ENCODE data around the gene TOP3A. TPM values are rescaled to one million over a fixed set of nuclear protein-coding genes. Genes with fewer than 3 reads are reported as not detected.
A peak's percentile ranks its signal among the peaks of the same experiment; 100 is the strongest.

Gene TOP3A
- total RNA-seq (2014; rRNA removed; shearing (Covaris generic)), result 60.2 and 76.7 TPM in 2 replicates
- polyA plus RNA-seq (2016; fragmentation: Nextera tagmentation; extraction: Ambion mirVana), result 21.7 and 24.9 TPM in 2 replicates
- long read RNA-seq, full-length matches to known transcripts, result 6 of 9 reads
- long read RNA-seq, partial matches to known transcripts, result 0 of 9 reads
- long read RNA-seq, other reads (novel, unspliced or antisense), result 3 of 9 reads

- peaks cover 21% of the 10 kb centered on the region for H4K20me1 ChIP-seq (replicated peaks; ENCODE audit: insufficient read depth)
Measured at GRCh38 chr17:18314731-18315561, at the start of gene TOP3A, which contains the start of gene SMCR8. TSS of gene TOP3A (minus strand) at chr17:18314994. CDS start at chr17:18314778, 216 bp downstream. TSS of gene SMCR8 (plus strand) at chr17:18315293. CDS start at chr17:18315790, 497 bp downstream.

DNA sequence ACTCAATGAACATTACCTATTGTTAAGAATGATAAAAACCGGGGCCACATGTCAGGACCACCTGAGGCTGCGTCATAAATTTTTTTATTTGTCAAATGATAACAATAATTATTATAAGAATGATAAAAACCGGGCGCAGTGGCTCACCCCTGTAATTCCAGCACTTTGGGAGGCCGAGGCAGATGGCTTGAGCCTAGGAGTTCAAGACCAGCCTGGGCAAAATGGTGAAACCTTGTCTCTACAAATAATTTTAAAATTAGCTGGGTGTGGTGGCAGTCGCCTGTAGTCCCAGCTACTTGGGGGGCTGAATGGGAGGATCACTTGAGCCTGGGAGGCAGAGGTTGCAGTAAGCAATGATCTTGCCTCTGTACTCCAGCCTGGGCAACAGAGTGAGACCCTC, 49.4 kb upstream of the TOP3A start:
- H3K4me3 Mint-ChIP-seq, result no peak overlapping the region
- ATAC-seq, result no peak
- no peaks in the 10 kb centered on the region for H3K27me3 ChIP-seq (ENCODE audit: insufficient read depth)
- no peak overlapping the region for H3K4me3 ChIP-seq
- 0 out of 2 replicates have a peak, but pooled peaks cover 7% of the 10 kb centered on the region for H4K20me1 ChIP-seq (replicated peaks; ENCODE audit: insufficient read depth)
- 0 out of 2 replicates have a peak, but pooled peaks cover 4% of the 10 kb centered on the region for H3F3A ChIP-seq (replicated peaks; ENCODE audit: low read depth)
- peaks cover 12% of the 10 kb centered on the region; the same call in 1 of the 2 replicates for H3K36me3 ChIP-seq (ENCODE audit: insufficient read depth)
- no peak overlapping the region for H2AFZ ChIP-seq
- peaks cover 13% of the 10 kb centered on the region; the same call in 2 of the 3 replicates for H3K36me3 Mint-ChIP-seq (ENCODE audit: low read depth)
- no peak for DNase-seq (ENCODE audit: low spot score)
- peak overlapping the region; percentile 72; the same call in 1 of the 2 replicates for H3K4me2 ChIP-seq
- H3K27ac ChIP-seq (ENCODE audit: low read depth), result no peak overlapping the region
- peaks cover 36% of the 10 kb centered on the region for H3K79me2 ChIP-seq (replicated peaks; ENCODE audit: insufficient read depth)
- H3K27ac Mint-ChIP-seq, result no peak overlapping the region
- peaks cover 5% of the 10 kb centered on the region for H3K27me3 Mint-ChIP-seq (ENCODE audit: insufficient read depth, low read depth, poor library complexity)
- no peaks in the 10 kb centered on the region for H3K9me2 ChIP-seq (ENCODE audit: insufficient read depth)
- H3K4me1 Mint-ChIP-seq, result peaks cover 11% of the 10 kb centered on the region; the same call in 2 of the 3 replicates
- peaks cover 8% of the 10 kb centered on the region; the same call in 1 of the 2 replicates for H3K4me1 ChIP-seq (ENCODE audit: insufficient read depth)
- H3K9me3 Mint-ChIP-seq, result no peaks in the 10 kb centered on the region
- TF ChIP-seq CTCF (conservative IDR thresholded peaks at IDR 0.05; ENCODE audit: low read depth in 2 of 2) (no peak), CREB1 (CRISPR knock-in tag; IDR thresholded peaks at IDR 0.05; ENCODE audit: low read depth) (no peak), EZH2phosphoT487 (IDR thresholded peaks at IDR 0.05; ENCODE audit: unreplicated experiment) (no peak), EZH2 (IDR thresholded peaks at IDR 0.05; ENCODE audit: low read depth, unreplicated experiment) (no peak)
- TF ChIP-seq, protein P1, sequence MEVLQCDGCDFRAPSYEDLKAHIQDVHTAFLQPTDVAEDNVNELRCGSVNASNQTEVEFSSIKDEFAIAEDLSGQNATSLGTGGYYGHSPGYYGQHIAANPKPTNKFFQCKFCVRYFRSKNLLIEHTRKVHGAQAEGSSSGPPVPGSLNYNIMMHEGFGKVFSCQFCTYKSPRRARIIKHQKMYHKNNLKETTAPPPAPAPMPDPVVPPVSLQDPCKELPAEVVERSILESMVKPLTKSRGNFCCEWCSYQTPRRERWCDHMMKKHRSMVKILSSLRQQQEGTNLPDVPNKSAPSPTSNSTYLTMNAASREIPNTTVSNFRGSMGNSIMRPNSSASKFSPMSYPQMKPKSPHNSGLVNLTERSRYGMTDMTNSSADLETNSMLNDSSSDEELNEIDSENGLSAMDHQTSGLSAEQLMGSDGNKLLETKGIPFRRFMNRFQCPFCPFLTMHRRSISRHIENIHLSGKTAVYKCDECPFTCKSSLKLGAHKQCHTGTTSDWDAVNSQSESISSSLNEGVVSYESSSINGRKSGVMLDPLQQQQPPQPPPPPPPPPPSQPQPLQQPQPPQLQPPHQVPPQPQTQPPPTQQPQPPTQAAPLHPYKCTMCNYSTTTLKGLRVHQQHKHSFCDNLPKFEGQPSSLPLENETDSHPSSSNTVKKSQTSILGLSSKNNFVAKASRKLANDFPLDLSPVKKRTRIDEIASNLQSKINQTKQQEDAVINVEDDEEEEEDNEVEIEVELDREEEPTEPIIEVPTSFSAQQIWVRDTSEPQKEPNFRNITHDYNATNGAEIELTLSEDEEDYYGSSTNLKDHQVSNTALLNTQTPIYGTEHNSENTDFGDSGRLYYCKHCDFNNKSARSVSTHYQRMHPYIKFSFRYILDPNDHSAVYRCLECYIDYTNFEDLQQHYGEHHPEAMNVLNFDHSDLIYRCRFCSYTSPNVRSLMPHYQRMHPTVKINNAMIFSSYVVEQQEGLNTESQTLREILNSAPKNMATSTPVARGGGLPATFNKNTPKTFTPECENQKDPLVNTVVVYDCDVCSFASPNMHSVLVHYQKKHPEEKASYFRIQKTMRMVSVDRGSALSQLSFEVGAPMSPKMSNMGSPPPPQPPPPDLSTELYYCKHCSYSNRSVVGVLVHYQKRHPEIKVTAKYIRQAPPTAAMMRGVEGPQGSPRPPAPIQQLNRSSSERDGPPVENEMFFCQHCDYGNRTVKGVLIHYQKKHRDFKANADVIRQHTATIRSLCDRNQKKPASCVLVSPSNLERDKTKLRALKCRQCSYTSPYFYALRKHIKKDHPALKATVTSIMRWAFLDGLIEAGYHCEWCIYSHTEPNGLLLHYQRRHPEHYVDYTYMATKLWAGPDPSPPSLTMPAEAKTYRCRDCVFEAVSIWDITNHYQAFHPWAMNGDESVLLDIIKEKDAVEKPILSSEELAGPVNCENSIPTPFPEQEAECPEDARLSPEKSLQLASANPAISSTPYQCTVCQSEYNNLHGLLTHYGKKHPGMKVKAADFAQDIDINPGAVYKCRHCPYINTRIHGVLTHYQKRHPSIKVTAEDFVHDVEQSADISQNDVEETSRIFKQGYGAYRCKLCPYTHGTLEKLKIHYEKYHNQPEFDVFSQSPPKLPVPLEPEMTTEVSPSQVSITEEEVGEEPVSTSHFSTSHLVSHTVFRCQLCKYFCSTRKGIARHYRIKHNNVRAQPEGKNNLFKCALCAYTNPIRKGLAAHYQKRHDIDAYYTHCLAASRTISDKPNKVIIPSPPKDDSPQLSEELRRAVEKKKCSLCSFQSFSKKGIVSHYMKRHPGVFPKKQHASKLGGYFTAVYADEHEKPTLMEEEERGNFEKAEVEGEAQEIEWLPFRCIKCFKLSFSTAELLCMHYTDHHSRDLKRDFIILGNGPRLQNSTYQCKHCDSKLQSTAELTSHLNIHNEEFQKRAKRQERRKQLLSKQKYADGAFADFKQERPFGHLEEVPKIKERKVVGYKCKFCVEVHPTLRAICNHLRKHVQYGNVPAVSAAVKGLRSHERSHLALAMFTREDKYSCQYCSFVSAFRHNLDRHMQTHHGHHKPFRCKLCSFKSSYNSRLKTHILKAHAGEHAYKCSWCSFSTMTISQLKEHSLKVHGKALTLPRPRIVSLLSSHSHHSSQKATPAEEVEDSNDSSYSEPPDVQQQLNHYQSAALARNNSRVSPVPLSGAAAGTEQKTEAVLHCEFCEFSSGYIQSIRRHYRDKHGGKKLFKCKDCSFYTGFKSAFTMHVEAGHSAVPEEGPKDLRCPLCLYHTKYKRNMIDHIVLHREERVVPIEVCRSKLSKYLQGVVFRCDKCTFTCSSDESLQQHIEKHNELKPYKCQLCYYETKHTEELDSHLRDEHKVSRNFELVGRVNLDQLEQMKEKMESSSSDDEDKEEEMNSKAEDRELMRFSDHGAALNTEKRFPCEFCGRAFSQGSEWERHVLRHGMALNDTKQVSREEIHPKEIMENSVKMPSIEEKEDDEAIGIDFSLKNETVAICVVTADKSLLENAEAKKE (CRISPR knock-in tag; IDR thresholded peaks at IDR 0.05), result no peak

More at GRCh38 chr17:18314731-18315561, at the start of gene TOP3A, which contains the start of gene SMCR8:
- H3K9me3 Mint-ChIP-seq, result peaks cover 7% of the 10 kb centered on the region; the same call in 1 of the 3 replicates
- peaks cover 17% of the 10 kb centered on the region; the same call in 1 of the 2 replicates for H3K4me1 ChIP-seq (ENCODE audit: insufficient read depth)
- H3K27me3 Mint-ChIP-seq (ENCODE audit: insufficient read depth, low read depth, poor library complexity), result peaks cover 22% of the 10 kb centered on the region
- no peaks in the 10 kb centered on the region for H3K27me3 ChIP-seq (ENCODE audit: insufficient read depth)
- ATAC-seq (peak; percentile 92), DNase-seq (ENCODE audit: low spot score) (peak; percentile 97)
- peaks cover 38% of the 10 kb centered on the region for H3K4me1 Mint-ChIP-seq
- H3F3A ChIP-seq (replicated peaks; ENCODE audit: low read depth), result 0 out of 2 replicates have a peak, but pooled peaks cover 6% of the 10 kb centered on the region
- peak within 1 kb of the TSS; percentile 100 for H3K4me2 ChIP-seq
- H3K36me3 ChIP-seq (ENCODE audit: insufficient read depth), result peaks cover 11% of the 10 kb centered on the region; the same call in 1 of the 2 replicates
- no peaks in the 10 kb centered on the region for H3K9me2 ChIP-seq (ENCODE audit: insufficient read depth)
- peaks cover 56% of the 10 kb centered on the region for H3K36me3 Mint-ChIP-seq (ENCODE audit: low read depth)
- H3K27ac Mint-ChIP-seq, result peak within 1 kb of the TSS; percentile 99
- H3K79me2 ChIP-seq (replicated peaks; ENCODE audit: insufficient read depth), result peaks cover 85% of the 10 kb centered on the region
- TF ChIP-seq JUNB (IDR thresholded peaks at IDR 0.05; ENCODE audit: unreplicated experiment) (no peak), CREB1 (CRISPR knock-in tag; IDR thresholded peaks at IDR 0.05; ENCODE audit: low read depth) (peak; percentile 76), POLR2AphosphoS5 (IDR thresholded peaks at IDR 0.05; ENCODE audit: low read depth) (peak; percentile 85)
- TF ChIP-seq, protein P2, sequence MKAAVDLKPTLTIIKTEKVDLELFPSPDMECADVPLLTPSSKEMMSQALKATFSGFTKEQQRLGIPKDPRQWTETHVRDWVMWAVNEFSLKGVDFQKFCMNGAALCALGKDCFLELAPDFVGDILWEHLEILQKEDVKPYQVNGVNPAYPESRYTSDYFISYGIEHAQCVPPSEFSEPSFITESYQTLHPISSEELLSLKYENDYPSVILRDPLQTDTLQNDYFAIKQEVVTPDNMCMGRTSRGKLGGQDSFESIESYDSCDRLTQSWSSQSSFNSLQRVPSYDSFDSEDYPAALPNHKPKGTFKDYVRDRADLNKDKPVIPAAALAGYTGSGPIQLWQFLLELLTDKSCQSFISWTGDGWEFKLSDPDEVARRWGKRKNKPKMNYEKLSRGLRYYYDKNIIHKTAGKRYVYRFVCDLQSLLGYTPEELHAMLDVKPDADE (IDR thresholded peaks at IDR 0.05), result peak; percentile 73; the same call in 1 of the 2 replicates
- H3K4me3 ChIP-seq, result peak within 1 kb of the TSS; percentile 99
- peak within 1 kb of the TSS; percentile 88 for H3K4me3 Mint-ChIP-seq
- peak within 1 kb of the TSS; percentile 100 for H3K27ac ChIP-seq (ENCODE audit: low read depth)
- H2AFZ ChIP-seq, result peak within 1 kb of the TSS; percentile 90

All from GM23338 (cell line).